ENCODE measurements around the gene JARID2. TPM values are rescaled to one million over a fixed set of nuclear protein-coding genes. Genes with fewer than 3 reads are reported as not detected.
A peak's percentile ranks its signal among the peaks of the same experiment; 100 is the strongest.

The JARID2 gene
- total RNA-seq, 4 donors from 2014 or later, result 11.6 to 22.5 (median 16.4) TPM

DNA sequence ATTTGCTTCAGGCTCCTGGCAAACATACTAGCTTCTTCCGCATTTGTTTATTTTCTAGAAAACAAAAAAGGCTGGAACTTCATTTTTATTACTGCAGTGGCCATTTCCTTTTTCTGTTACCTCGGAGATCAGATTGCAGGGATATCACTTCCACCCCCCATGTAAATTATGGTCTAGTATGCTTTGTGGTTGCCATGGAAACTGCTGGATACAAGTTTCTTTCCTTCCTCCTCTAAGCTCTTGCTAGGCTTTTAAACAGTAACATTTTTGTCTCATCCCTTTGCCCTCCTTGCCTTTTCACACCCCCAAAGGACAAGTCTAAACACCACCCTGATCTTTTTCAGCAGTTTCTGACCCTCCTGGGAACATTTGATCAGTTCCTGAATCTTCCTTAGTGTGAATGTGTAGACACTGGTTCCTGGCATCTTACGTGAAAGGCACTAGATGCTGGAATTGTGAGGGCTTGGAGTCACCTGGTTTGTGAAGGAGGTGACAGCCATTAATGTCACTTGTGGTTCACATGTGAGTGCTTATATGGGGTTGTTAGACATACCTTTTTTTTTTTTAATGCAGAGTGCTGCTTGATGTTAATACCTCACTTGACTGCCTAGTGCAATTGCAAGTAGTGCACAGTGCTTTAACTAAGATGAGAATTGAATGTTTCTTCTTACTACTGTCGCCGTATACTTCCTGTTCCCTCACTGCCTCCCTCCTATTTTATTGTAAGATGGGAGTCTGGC lies 181.6 kb downstream of the JARID2 start:
- Histone ChIP-seq H3K4me3 (no peak overlapping the region), H3K36me3 (no peaks in the 10 kb centered on the region), H3K9me3 (no peaks in the 10 kb centered on the region), H3K27ac (no peak overlapping the region), H3K4me1 (peaks cover 68 to 75% of the 10 kb centered on the region in 2 donors), H3K27me3 (no peaks in the 10 kb centered on the region)
- ATAC-seq (no peak), DNase-seq (no peak)
- no peak for TF ChIP-seq CTCF (IDR thresholded peaks at IDR 0.05 in 4 of 5, conservative IDR thresholded peaks at IDR 0.05 in 1 of 5)
- no peak for TF ChIP-seq POLR2A (IDR thresholded peaks at IDR 0.05)
- in situ Hi-C loops (cut with MboI; ENCODE audit: low sequenced_read_pairs in 4 of 4), result loop anchor here in 1 of 4 donors (25.0 kb wide), 1 partner anchor 165 kb away; no protein-coding TSS in a partner anchor
- intact Hi-C loops (cut with DNase I; ENCODE audit: low total_unique reads), result no loop called here

GRCh38 chr6:15429141-15430110 lies 183.6 kb downstream of the JARID2 start:
- H3K4me3 ChIP-seq, result no peak overlapping the region
- peak in 1 of 2 donors; percentile 11 for ATAC-seq
- intact Hi-C loops (cut with DNase I; ENCODE audit: low total_unique reads) (loop anchor here (5.0 to 10.0 kb wide), 3 partner anchors 72 to 545 kb away; partner anchors contain the start of gene JARID2), in situ Hi-C loops (cut with MboI; ENCODE audit: low sequenced_read_pairs in 4 of 4) (loop anchor here in 1 of 4 donors (25.0 kb wide), 1 partner anchor 167 kb away; no protein-coding TSS in a partner anchor)
- H3K4me1 ChIP-seq, result peaks cover 69 to 77% of the 10 kb centered on the region in 2 donors
- H3K27me3 ChIP-seq, result no peaks in the 10 kb centered on the region
- H3K36me3 ChIP-seq, result no peaks in the 10 kb centered on the region
- peak overlapping the region; percentile 83 to 90 (median 90) for H3K27ac ChIP-seq
- no peak for DNase-seq
- no peaks in the 10 kb centered on the region for H3K9me3 ChIP-seq
- TF ChIP-seq CTCF (IDR thresholded peaks at IDR 0.05 in 4 of 5, conservative IDR thresholded peaks at IDR 0.05 in 1 of 5) (no peak), POLR2A (IDR thresholded peaks at IDR 0.05) (no peak)

- no peak overlapping the region for H3K4me3 ChIP-seq
- no peaks in the 10 kb centered on the region for H3K27me3 ChIP-seq
- in situ Hi-C loops (cut with MboI; ENCODE audit: low sequenced_read_pairs in 4 of 4) (loop anchor here in 1 of 4 donors (25.0 kb wide), 1 partner anchor 168 kb away; no protein-coding TSS in a partner anchor), intact Hi-C loops (cut with DNase I; ENCODE audit: low total_unique reads) (loop anchor here (5.0 to 10.0 kb wide), 3 partner anchors 73 to 545 kb away; partner anchors contain the start of gene JARID2)
- ATAC-seq (no peak), DNase-seq (no peak)
- peak overlapping the region; percentile 83 to 90 (median 90) for H3K27ac ChIP-seq
- H3K36me3 ChIP-seq, result no peaks in the 10 kb centered on the region
- H3K9me3 ChIP-seq, result no peaks in the 10 kb centered on the region
- TF ChIP-seq CTCF (IDR thresholded peaks at IDR 0.05 in 4 of 5, conservative IDR thresholded peaks at IDR 0.05 in 1 of 5) (no peak), POLR2A (IDR thresholded peaks at IDR 0.05) (no peak)
- H3K4me1 ChIP-seq, result peaks cover 69 to 77% of the 10 kb centered on the region in 2 donors
Measured at GRCh38 chr6:15430186-15430585, 184.3 kb downstream of the JARID2 start.

GRCh38 chr6:15430931-15431405 lies 185.1 kb downstream of the JARID2 start:
- H3K4me3 ChIP-seq, result no peak overlapping the region
- in situ Hi-C loops (cut with MboI; ENCODE audit: low sequenced_read_pairs in 4 of 4) (loop anchor here in 1 of 4 donors (25.0 kb wide), 1 partner anchor 169 kb away; no protein-coding TSS in a partner anchor), intact Hi-C loops (cut with DNase I; ENCODE audit: low total_unique reads) (loop anchor here (5.0 to 10.0 kb wide), 3 partner anchors 74 to 546 kb away; partner anchors contain the start of gene JARID2)
- no peaks in the 10 kb centered on the region for H3K27me3 ChIP-seq
- peak overlapping the region; percentile 83 to 90 (median 90) for H3K27ac ChIP-seq
- H3K36me3 ChIP-seq, result no peaks in the 10 kb centered on the region
- peaks cover 69 to 74% of the 10 kb centered on the region in 2 donors for H3K4me1 ChIP-seq
- H3K9me3 ChIP-seq, result no peaks in the 10 kb centered on the region
- TF ChIP-seq POLR2A (IDR thresholded peaks at IDR 0.05), result no peak
- TF ChIP-seq CTCF (IDR thresholded peaks at IDR 0.05 in 4 of 5, conservative IDR thresholded peaks at IDR 0.05 in 1 of 5), result no peak
- ATAC-seq (peak; percentile 30 to 37), DNase-seq (peak in 1 of 2 donors; percentile 41)

Measured in gastrocnemius medialis (tissue), 4 donors.